K562 (cell line): ENCODE data around the gene C1RL. TPM values are rescaled to one million over a fixed set of nuclear protein-coding genes. Genes with fewer than 3 reads are reported as not detected.

Experiments
- ATAC-seq: fragments of 200-7000 bp; cut with Tn5 transposase; 3 replicates; pipeline ENCODE4 v1.9.1; 2020; ENCODE audit warnings: moderate library complexity
- BruUV-seq: library from RNA; stranded (reverse); fragments of 400-500 nt; replicated peaks from 2 replicates; lab custom pipeline; 2021; lab: Mats Ljungman, UMichigan
- CTCF ChIA-PET: fragments of 300-600 bp; formaldehyde crosslinking; extraction: SDS; loops from one replicate; lab custom pipeline; 2021; ENCODE audit warnings: low intra/inter-chr PET ratio; lab: Yijun Ruan, JAX
- POLR2A ChIA-PET: fragments of 300-600, 350-650 bp; sonication (Branson Sonifier 250); formaldehyde crosslinking; extraction: SDS; loops from one replicate; lab custom pipeline; 2021; ENCODE audit warnings: antibody characterized with exemption, inconsistent platforms; lab: Yijun Ruan, JAX
- DNase-seq, 4 experiments: peaks; one replicate each; pipeline versions ENCODE4 v3.0.0 to v3.0.0-alpha.2; 2011 to 2018; ENCODE audit warnings: low spot score in 3 of 4, mixed read lengths in 3 of 4; ENCODE audit errors: extremely low read depth in 1 of 4
- FAIRE-seq: peaks from 2 replicates; lab custom pipeline; 2011; peaks lifted over from hg19 to GRCh38; lab: Jason Lieb, UNC
- H2AFZ ChIP-seq: 2 replicates; pipeline ENCODE4 v1.6.0; 2011; ENCODE audit warnings: low read depth, low read length, control low read depth, inconsistent platforms
- H3K27ac ChIP-seq: fragments of 200-600 bp; 3 replicates; pipeline ENCODE4 v1.8.0; 2011; ENCODE audit warnings: low read depth, mild to moderate bottlenecking, control low read depth, inconsistent platforms, low read length, moderate library complexity, mixed read lengths; ENCODE audit errors: extremely low read depth
- H3K27me3 ChIP-seq, 2 experiments: fragments of 300-600 bp in 1 of 2; 2 replicates in 1 of 2; 3 replicates in 1 of 2; pipeline versions ENCODE4 v1.6.0 to v1.8.0; 2011; ENCODE audit warnings: inconsistent platforms in 2 of 2, low read length in 2 of 2, mild to moderate bottlenecking in 1 of 2, mixed read lengths in 1 of 2, moderate library complexity in 1 of 2; ENCODE audit not compliant: control insufficient read depth in 2 of 2, insufficient read depth in 2 of 2
- H3K36me3 ChIP-seq: fragments of 300-600 bp; 3 replicates; pipeline ENCODE4 v1.8.0; 2011; ENCODE audit warnings: mild to moderate bottlenecking, low read length, inconsistent platforms; ENCODE audit not compliant: control insufficient read depth, insufficient read depth
- H3K4me1 ChIP-seq, 2 experiments: fragments of 200-600 bp in 1 of 2; replicated peaks in 1 of 2; 2 replicates in 1 of 2; 3 replicates in 1 of 2; pipeline versions ENCODE4 v1.5.1 to v1.8.0; 2011; ENCODE audit warnings: inconsistent platforms in 2 of 2, low read length in 2 of 2, mild to moderate bottlenecking in 1 of 2, mixed read lengths in 1 of 2, moderate library complexity in 1 of 2; ENCODE audit not compliant: control insufficient read depth in 2 of 2, insufficient read depth in 2 of 2
- H3K4me2 ChIP-seq: 2 replicates; pipeline ENCODE4 v1.6.1; 2011; ENCODE audit warnings: low read length, control low read depth, inconsistent platforms, mixed read lengths; ENCODE audit not compliant: insufficient read depth
- H3K4me3 ChIP-seq: fragments of 200-600 bp; sonication (generic), shearing (Covaris generic); 2 replicates; pipeline ENCODE4 v1.5.1; 2016; ENCODE audit warnings: control low read depth, inconsistent platforms
- H3K79me2 ChIP-seq: fragments of 200-600 bp; 3 replicates; pipeline ENCODE4 v1.8.0; 2011; ENCODE audit warnings: low read length, inconsistent platforms; ENCODE audit not compliant: control insufficient read depth, insufficient read depth
- H3K9ac ChIP-seq, 2 experiments: 2 replicates each; pipeline versions ENCODE4 v1.6.0 to v1.6.1; 2011; ENCODE audit warnings: low read depth in 2 of 2, low read length in 2 of 2, control low read depth in 1 of 2, inconsistent platforms in 1 of 2, mild to moderate bottlenecking in 1 of 2, mixed read lengths in 1 of 2; ENCODE audit not compliant: insufficient read depth in 1 of 2
- H3K9me1 ChIP-seq: one replicate; pipeline ENCODE4 v1.6.0; 2011; ENCODE audit warnings: inconsistent platforms, mild to moderate bottlenecking, low read length, moderate library complexity; ENCODE audit not compliant: control insufficient read depth, insufficient read depth
- H3K9me3 ChIP-seq: replicated peaks from 2 replicates; pipeline ENCODE4 v1.5.1; 2011; ENCODE audit warnings: low read depth, low read length, inconsistent platforms; ENCODE audit not compliant: control insufficient read depth, insufficient read depth
- H4K20me1 ChIP-seq: replicated peaks from 2 replicates; pipeline ENCODE4 v1.6.1; 2011; ENCODE audit warnings: low read length, inconsistent platforms, mixed read lengths; ENCODE audit not compliant: control insufficient read depth, insufficient read depth
- ATF3 ChIP-seq, 2 experiments: fragments of 450-650 bp in 1 of 2; sonication (generic) in 1 of 2; formaldehyde crosslinking in 1 of 2; IDR thresholded peaks in 1 of 2; conservative IDR thresholded peaks in 1 of 2; 2 replicates each; pipeline versions ENCODE4 v1.6.1 to v1.8.1; 2016 to 2023; ENCODE audit warnings: mild to moderate bottlenecking in 2 of 2, moderate library complexity in 2 of 2, inconsistent platforms in 1 of 2, missing genetic modification reagents in 1 of 2
- POLR2G ChIP-seq: fragments of 200-400 bp; formaldehyde crosslinking; IDR thresholded peaks from 2 replicates; pipeline ENCODE4 v1.6.1; 2017; ENCODE audit warnings: low read depth, mild to moderate bottlenecking, antibody characterized with exemption, low read length, moderate library complexity
- WGBS: fragments of 100-300 bp; shearing (Covaris generic); methylation state at CpG from one replicate; pipeline ENCODE4 v1.1.6; 2016; ENCODE audit warnings: low coverage, mixed read lengths; ENCODE audit not compliant: insufficient coverage; ENCODE audit errors: missing lambda C conversion rate; 5-methylcytosine and 5-hydroxymethylcytosine counted together
- in situ Hi-C: fragments of 300-500 bp; cut with MboI; formaldehyde crosslinking; loops from 4 replicates; pipeline ENCODE4 v1.15.0; 2018; ENCODE audit warnings: inconsistent platforms, mixed read lengths
- intact Hi-C: fragments of 100-400 bp; cut with micrococcal nuclease; formaldehyde crosslinking; loops from 2 replicates; pipeline ENCODE4 v1.14.2; 2022
- polyA plus RNA-seq, 8 experiments: library from polyadenylated mRNA; depleted of rRNA in 4 of 8; stranded (reverse) in 5 of 8; unstranded in 3 of 8; fragments of >200 nt; fragmentation: Nextera tagmentation in 2 of 8; fragmentation: Illumina TruSeq in 1 of 8; extraction: Ambion mirVana in 2 of 8; extraction: Trizol in 1 of 8; gene quantifications; 2 replicates each; pipeline versions ENCODE4 v1.2.1 to v1.2.3, GENCODE V29; 2011 to 2014; ENCODE audit warnings: inconsistent platforms in 1 of 8, missing spikeins in 1 of 8
- total RNA-seq, 7 experiments: library from RNA; depleted of rRNA in 6 of 7; stranded (reverse); fragments of >200 nt in 6 of 7; fragmentation: Illumina TruSeq in 2 of 7; extraction: Trizol in 2 of 7; gene quantifications; 2 replicates each; pipeline versions ENCODE4 v1.2.1 to v1.2.3, GENCODE V29; 2011 to 2021; ENCODE audit warnings: low replicate concordance in 1 of 7

C1RL gene
- total and polyA plus RNA-seq, 9 of the 15 experiments (the other 6 are each of a cell fraction or from before 2014, with no cell fraction given), result 1.4 to 10.7 (median 8.0) TPM

- WGBS, result 98% methylated on average over 7 of the region's 19 CpGs
- FAIRE-seq, result no peak
- in situ Hi-C loops, result no loop called here
- Histone ChIP-seq H3K4me1 (peaks cover 4 to 15% of the 10 kb centered on the region in 2 experiments; a peak in 3 of 5 replicates), H3K9me1 (no peaks in the 10 kb centered on the region), H3K27ac (no peak overlapping the region), H3K9me3 (no peaks in the 10 kb centered on the region), H4K20me1 (no peaks in the 10 kb centered on the region), H3K36me3 (peaks cover 13% of the 10 kb centered on the region; the same call in 1 of the 3 replicates), H3K4me2 (no peak overlapping the region), H3K9ac (no peak overlapping the region), H3K79me2 (no peaks in the 10 kb centered on the region), H3K4me3 (no peak overlapping the region), H2AFZ (no peak overlapping the region), H3K27me3 (no peaks in the 10 kb centered on the region)
- ChIA-PET POLR2A (interaction anchor here (0.7 kb wide), 1 partner anchor 334 kb away, joined by 4 read pairs; no protein-coding TSS in a partner anchor), CTCF (no interaction called here)
- intact Hi-C loops, result no loop called here
- TF ChIP-seq ATF3 (IDR thresholded peaks at IDR 0.05) (no peak), ATF3 (CRISPR knock-in tag; conservative IDR thresholded peaks at IDR 0.05) (no peak), POLR2G (0 out of 2 replicates have a peak, but pooled peaks have one; percentile 5)
- ATAC-seq, result no peak
- no TSS peak for BruUV-seq
- no peak for DNase-seq
Observed at GRCh38 chr12:7096979-7097378, 12.0 kb downstream of the C1RL start.
